22Rv1 (cell line): ENCODE measurements around the gene APEH.

ENCODE experiments used
- ZFX ChIP-seq: fragments of 450-650 bp; IDR thresholded peaks from 2 replicates; pipeline ENCODE4 v1.6.1; 2017; ENCODE audit warnings: antibody characterized with exemption, borderline replicate concordance
- TF ChIP-seq, protein P1 (sequence below): fragments of 450-650 bp; IDR thresholded peaks from 2 replicates; pipeline ENCODE4 v1.5.1; 2017; ENCODE audit warnings: mild to moderate bottlenecking

DNA sequence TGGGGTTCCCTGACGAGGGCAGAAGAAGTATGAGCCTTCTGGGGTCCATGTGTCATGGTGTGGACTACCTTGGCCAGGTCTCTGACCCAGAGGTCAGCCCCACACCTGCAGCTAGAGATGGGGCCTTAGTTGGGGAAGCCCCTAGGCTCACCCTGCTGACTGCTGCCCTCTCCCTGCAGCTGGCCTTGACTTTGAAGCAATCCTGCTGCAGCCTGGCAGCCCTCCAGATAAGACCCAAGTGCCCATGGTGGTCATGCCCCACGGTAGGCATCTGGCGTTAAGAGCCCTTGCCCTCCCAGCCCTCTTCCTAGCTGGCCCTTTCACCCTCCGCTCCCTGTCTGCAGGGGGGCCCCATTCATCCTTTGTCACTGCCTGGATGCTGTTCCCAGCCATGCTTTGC is 7.4 kb downstream of the APEH start:
- no peak for TF ChIP-seq ZFX
- TF ChIP-seq, protein P1, sequence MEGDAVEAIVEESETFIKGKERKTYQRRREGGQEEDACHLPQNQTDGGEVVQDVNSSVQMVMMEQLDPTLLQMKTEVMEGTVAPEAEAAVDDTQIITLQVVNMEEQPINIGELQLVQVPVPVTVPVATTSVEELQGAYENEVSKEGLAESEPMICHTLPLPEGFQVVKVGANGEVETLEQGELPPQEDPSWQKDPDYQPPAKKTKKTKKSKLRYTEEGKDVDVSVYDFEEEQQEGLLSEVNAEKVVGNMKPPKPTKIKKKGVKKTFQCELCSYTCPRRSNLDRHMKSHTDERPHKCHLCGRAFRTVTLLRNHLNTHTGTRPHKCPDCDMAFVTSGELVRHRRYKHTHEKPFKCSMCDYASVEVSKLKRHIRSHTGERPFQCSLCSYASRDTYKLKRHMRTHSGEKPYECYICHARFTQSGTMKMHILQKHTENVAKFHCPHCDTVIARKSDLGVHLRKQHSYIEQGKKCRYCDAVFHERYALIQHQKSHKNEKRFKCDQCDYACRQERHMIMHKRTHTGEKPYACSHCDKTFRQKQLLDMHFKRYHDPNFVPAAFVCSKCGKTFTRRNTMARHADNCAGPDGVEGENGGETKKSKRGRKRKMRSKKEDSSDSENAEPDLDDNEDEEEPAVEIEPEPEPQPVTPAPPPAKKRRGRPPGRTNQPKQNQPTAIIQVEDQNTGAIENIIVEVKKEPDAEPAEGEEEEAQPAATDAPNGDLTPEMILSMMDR: no peak
